Vagina (tissue), 2 donors: Measurements from ENCODE around the gene TGDS. TPM values are rescaled to one million over a fixed set of nuclear protein-coding genes. Genes with fewer than 3 reads are reported as not detected.

Source experiments
- DNase-seq, 2 donors: peaks; one replicate each; pipeline ENCODE4 v3.0.0-alpha.2; 2017; ENCODE audit errors: extremely low spot score in 2 of 2
- H3K27ac ChIP-seq: fragments of 200-600 bp; sonication (generic); one replicate; pipeline ENCODE4 v1.5.1; 2019
- H3K27me3 ChIP-seq: fragments of 200-600 bp; sonication (generic); one replicate; pipeline ENCODE4 v1.5.1; 2019
- H3K36me3 ChIP-seq, 2 donors: fragments of 200-600 bp; sonication (generic); one replicate each; pipeline ENCODE4 v1.5.1; 2017 to 2019
- H3K4me1 ChIP-seq: fragments of 200-600 bp; sonication (generic); one replicate; pipeline ENCODE4 v1.5.1; 2019
- H3K4me3 ChIP-seq, 2 donors: fragments of 200-600 bp; sonication (generic); 1 replicate in 1 of 2; 2 replicates in 1 of 2; pipeline ENCODE4 v1.5.1; 2016 to 2019
- H3K9me3 ChIP-seq: fragments of 200-600 bp; sonication (generic); one replicate; pipeline ENCODE4 v1.5.1; 2019
- CTCF ChIP-seq, 3 experiments: fragments of 450-650 bp in 2 of 3; fragments of 200-600 bp in 1 of 3; sonication (generic) in 1 of 3; IDR thresholded peaks; one replicate each; pipeline ENCODE4 v1.5.1; 2017 to 2019; ENCODE audit warnings: antibody characterized with exemption in 3 of 3, mild to moderate bottlenecking in 2 of 3, moderate library complexity in 2 of 3
- POLR2A ChIP-seq, 2 donors: fragments of 450-650 bp; IDR thresholded peaks; one replicate each; pipeline ENCODE4 v1.6.1; 2017; ENCODE audit warnings: antibody characterized with exemption in 2 of 2, mild to moderate bottlenecking in 2 of 2, moderate library complexity in 2 of 2
- POLR2AphosphoS5 ChIP-seq, 2 donors: sonication (generic); formaldehyde crosslinking; IDR thresholded peaks; one replicate each; pipeline ENCODE4 v1.9.0; 2017; ENCODE audit warnings: antibody characterized with exemption in 2 of 2, mild to moderate bottlenecking in 2 of 2, low read depth in 1 of 2; ENCODE audit not compliant: insufficient read depth in 1 of 2
- intact Hi-C: fragments of 100-400 bp; cut with DNase I; formaldehyde crosslinking; loops from one replicate; pipeline ENCODE4 v1.15.1; 2023
- total RNA-seq: library from RNA; depleted of rRNA; stranded (reverse); fragments of >200 nt; gene quantifications from one replicate; pipeline ENCODE4 v1.2.3, GENCODE V29; 2016

TGDS gene
- total RNA-seq, 1 donor from 2014 or later = 9.6 TPM

GRCh38 chr13:94557684-94558235, 38.2 kb downstream of the TGDS start:
- Histone ChIP-seq H3K27ac (no peak overlapping the region), H3K27me3 (no peaks in the 10 kb centered on the region), H3K4me1 (no peaks in the 10 kb centered on the region), H3K4me3 (no peak overlapping the region), H3K9me3 (no peaks in the 10 kb centered on the region), H3K36me3 (no peaks in the 10 kb centered on the region)
- DNase-seq = no peak
- intact Hi-C loops = no loop called here
- TF ChIP-seq CTCF (IDR thresholded peaks at IDR 0.05) = no peak
- TF ChIP-seq POLR2AphosphoS5 (IDR thresholded peaks at IDR 0.05; ENCODE audit: insufficient read depth in 1 of 2, low read depth in 1 of 2) = no peak
- TF ChIP-seq POLR2A (IDR thresholded peaks at IDR 0.05) = no peak

- Histone ChIP-seq H3K27me3 (no peaks in the 10 kb centered on the region), H3K27ac (no peak overlapping the region), H3K4me1 (no peaks in the 10 kb centered on the region), H3K4me3 (no peak overlapping the region), H3K9me3 (no peaks in the 10 kb centered on the region), H3K36me3 (no peaks in the 10 kb centered on the region)
- intact Hi-C loops = no loop called here
- DNase-seq = no peak
- TF ChIP-seq POLR2AphosphoS5 (IDR thresholded peaks at IDR 0.05; ENCODE audit: insufficient read depth in 1 of 2, low read depth in 1 of 2) (no peak), CTCF (IDR thresholded peaks at IDR 0.05) (no peak)
Observed at GRCh38 chr13:94556621-94557020, 39.3 kb downstream of the TGDS start.

GRCh38 chr13:94556041-94556440, 39.9 kb downstream of the TGDS start:
- intact Hi-C loops = no loop called here
- Histone ChIP-seq H3K27me3 (no peaks in the 10 kb centered on the region), H3K36me3 (no peaks in the 10 kb centered on the region), H3K9me3 (no peaks in the 10 kb centered on the region), H3K4me3 (no peak overlapping the region), H3K27ac (no peak overlapping the region), H3K4me1 (no peaks in the 10 kb centered on the region)
- no peak for DNase-seq
- no peak for TF ChIP-seq POLR2AphosphoS5 (IDR thresholded peaks at IDR 0.05; ENCODE audit: insufficient read depth in 1 of 2, low read depth in 1 of 2)
- TF ChIP-seq POLR2A (IDR thresholded peaks at IDR 0.05) = no peak
- no peak for TF ChIP-seq CTCF (IDR thresholded peaks at IDR 0.05)

GRCh38 chr13:94553766-94554165, 42.2 kb downstream of the TGDS start:
- TF ChIP-seq POLR2A (IDR thresholded peaks at IDR 0.05) (no peak), POLR2AphosphoS5 (IDR thresholded peaks at IDR 0.05; ENCODE audit: insufficient read depth in 1 of 2, low read depth in 1 of 2) (no peak), CTCF (IDR thresholded peaks at IDR 0.05) (no peak)
- Histone ChIP-seq H3K27me3 (no peaks in the 10 kb centered on the region), H3K27ac (no peak overlapping the region), H3K4me3 (no peak overlapping the region), H3K36me3 (no peaks in the 10 kb centered on the region), H3K4me1 (peaks cover under 1% of the 10 kb centered on the region), H3K9me3 (no peaks in the 10 kb centered on the region)
- no peak for DNase-seq
- intact Hi-C loops = no loop called here

GRCh38 chr13:94552095-94552494, 43.9 kb downstream of the TGDS start:
- intact Hi-C loops = no loop called here
- Histone ChIP-seq H3K27ac (no peak overlapping the region), H3K4me1 (peaks cover 9% of the 10 kb centered on the region), H3K9me3 (no peaks in the 10 kb centered on the region), H3K36me3 (no peaks in the 10 kb centered on the region), H3K4me3 (no peak overlapping the region), H3K27me3 (no peaks in the 10 kb centered on the region)
- TF ChIP-seq CTCF (IDR thresholded peaks at IDR 0.05) (no peak), POLR2A (IDR thresholded peaks at IDR 0.05) (no peak), POLR2AphosphoS5 (IDR thresholded peaks at IDR 0.05; ENCODE audit: insufficient read depth in 1 of 2, low read depth in 1 of 2) (no peak)
- DNase-seq = no peak
